Activated naive CD4-positive, alpha-beta T cell treated with anti-CD3 and anti-CD28 coated beads, Interleukin-2, amount 10 ng/mL, durations not matched to agents 7 days and 5 days (primary cell): ENCODE measurements around the gene TEAD4.
A peak's percentile ranks its signal among the peaks of the same experiment; 100 is the strongest.

ENCODE experiments used
- CTCF ChIA-PET: fragments of 350-600 bp; sonication (Branson Sonifier 250); formaldehyde crosslinking; loops from one replicate; lab custom pipeline; 2021; ENCODE audit warnings: antibody characterized with exemption; lab: Charles Lee
- DNase-seq: peaks from one replicate; pipeline ENCODE4 v3.0.0-alpha.2; 2020
- H3K27ac Mint-ChIP-seq: one replicate; pipeline ENCODE4 v1.8.0; 2021; ENCODE audit warnings: mild to moderate bottlenecking, moderate library complexity, mixed read lengths
- H3K27me3 Mint-ChIP-seq: one replicate; pipeline ENCODE4 v1.8.0; 2021; ENCODE audit warnings: mild to moderate bottlenecking, mixed read lengths
- H3K36me3 Mint-ChIP-seq: one replicate; pipeline ENCODE4 v1.8.0; 2021; ENCODE audit warnings: mixed read lengths
- H3K4me1 Mint-ChIP-seq: one replicate; pipeline ENCODE4 v1.8.0; 2021; ENCODE audit warnings: mixed read lengths
- H3K4me3 Mint-ChIP-seq: one replicate; pipeline ENCODE4 v1.8.0; 2021; ENCODE audit warnings: mild to moderate bottlenecking, moderate library complexity, mixed read lengths
- H3K9me3 Mint-ChIP-seq: one replicate; pipeline ENCODE4 v1.8.0; 2021; ENCODE audit warnings: mixed read lengths

The TEAD4 gene

DNA sequence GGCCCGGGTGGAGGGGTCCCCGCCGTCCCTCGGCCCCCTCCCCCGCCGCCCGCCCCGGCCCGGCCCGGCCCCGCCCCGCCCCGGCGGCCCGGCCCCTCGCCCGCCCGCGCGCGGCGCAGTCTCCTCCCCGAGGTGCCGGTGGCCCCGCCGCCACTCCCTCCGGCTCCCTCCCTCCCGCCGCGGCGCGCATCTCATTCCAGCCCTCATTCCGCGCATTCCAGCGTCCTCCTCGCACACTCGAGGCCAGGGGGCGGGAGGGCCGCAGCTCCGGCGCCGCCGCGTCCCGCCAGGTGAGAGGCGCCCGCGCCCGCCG lies at the start of gene TEAD4:
TSS of gene TEAD4 (plus strand) at position 206 of the 313 bp plus-strand sequence.
- peaks cover 78% of the 10 kb centered on the region for H3K27me3 Mint-ChIP-seq
- H3K9me3 Mint-ChIP-seq: no peaks in the 10 kb centered on the region
- CTCF ChIA-PET: interaction anchor here (1.0 to 1.4 kb wide), 2 partner anchors 15 to 83 kb away, joined by 3 read pairs; no protein-coding TSS in a partner anchor
- peak within 1 kb of the TSS; percentile 75 for H3K4me3 Mint-ChIP-seq
- peak; percentile 33 for DNase-seq
- H3K36me3 Mint-ChIP-seq: no peaks in the 10 kb centered on the region
- H3K27ac Mint-ChIP-seq: no peak within 1 kb of the TSS
- peaks cover 17% of the 10 kb centered on the region for H3K4me1 Mint-ChIP-seq

DNA sequence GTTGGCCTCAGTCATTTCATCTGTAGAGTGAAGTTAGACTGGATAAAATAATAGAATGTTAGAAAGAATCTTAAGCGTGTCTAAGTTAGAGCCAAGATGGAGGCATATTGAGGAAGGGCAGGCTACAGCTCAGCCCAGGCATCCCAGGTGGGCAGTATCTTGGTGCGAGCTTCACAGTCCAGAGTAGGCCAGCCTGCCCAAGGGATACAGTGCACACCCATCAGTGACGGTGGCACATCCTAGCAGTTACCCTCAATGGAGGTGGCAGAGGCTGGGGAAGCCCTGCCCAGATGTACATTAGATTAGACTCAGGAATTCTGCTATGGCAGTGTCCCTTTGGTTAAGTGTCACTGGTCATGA lies 47.0 kb upstream of the TEAD4 start:
- CTCF ChIA-PET: no interaction called here
- no peaks in the 10 kb centered on the region for H3K36me3 Mint-ChIP-seq
- no peaks in the 10 kb centered on the region for H3K4me1 Mint-ChIP-seq
- H3K4me3 Mint-ChIP-seq: no peak overlapping the region
- DNase-seq: no peak
- H3K27ac Mint-ChIP-seq: no peak overlapping the region
- no peaks in the 10 kb centered on the region for H3K9me3 Mint-ChIP-seq
- H3K27me3 Mint-ChIP-seq: no peaks in the 10 kb centered on the region

- CTCF ChIA-PET: no interaction called here
- no peak for DNase-seq
- H3K27me3 Mint-ChIP-seq: no peaks in the 10 kb centered on the region
- peaks cover 8% of the 10 kb centered on the region for H3K36me3 Mint-ChIP-seq
- no peak overlapping the region for H3K4me3 Mint-ChIP-seq
- H3K4me1 Mint-ChIP-seq: no peaks in the 10 kb centered on the region
- no peaks in the 10 kb centered on the region for H3K9me3 Mint-ChIP-seq
- H3K27ac Mint-ChIP-seq: no peak overlapping the region
Observed at GRCh38 chr12:2919249-2919648, 39.9 kb upstream of the TEAD4 start.

GRCh38 chr12:2922329-2922728 lies 36.9 kb upstream of the TEAD4 start:
- H3K36me3 Mint-ChIP-seq: peaks cover 10% of the 10 kb centered on the region
- no peaks in the 10 kb centered on the region for H3K9me3 Mint-ChIP-seq
- no peaks in the 10 kb centered on the region for H3K27me3 Mint-ChIP-seq
- CTCF ChIA-PET: no interaction called here
- no peak overlapping the region for H3K27ac Mint-ChIP-seq
- DNase-seq: no peak
- H3K4me1 Mint-ChIP-seq: no peaks in the 10 kb centered on the region
- H3K4me3 Mint-ChIP-seq: no peak overlapping the region

DNA sequence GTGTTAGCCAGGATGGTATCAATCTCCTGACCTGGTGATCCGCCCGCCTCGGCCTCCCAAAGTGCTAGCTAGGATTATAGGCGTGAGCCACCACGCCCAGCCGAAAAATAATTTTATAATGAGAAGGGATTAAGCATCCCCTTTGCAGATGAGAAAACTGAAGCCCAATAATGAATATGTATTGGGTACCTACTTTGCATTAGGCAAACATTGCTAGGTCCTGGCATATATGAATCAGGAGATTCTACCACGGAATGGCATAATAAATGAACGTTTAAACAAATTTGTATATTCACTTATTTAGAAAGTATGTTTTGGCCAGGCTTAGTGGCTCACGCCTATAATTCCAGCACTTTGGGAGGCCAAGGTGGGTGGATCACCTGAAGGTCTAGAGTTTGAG lies 36.1 kb upstream of the TEAD4 start:
- Mint-ChIP-seq H3K36me3 (peaks cover 10% of the 10 kb centered on the region), H3K4me1 (no peaks in the 10 kb centered on the region), H3K27me3 (no peaks in the 10 kb centered on the region), H3K4me3 (no peak overlapping the region), H3K9me3 (no peaks in the 10 kb centered on the region), H3K27ac (no peak overlapping the region)
- CTCF ChIA-PET: no interaction called here
- DNase-seq: no peak

GRCh38 chr12:2924019-2924418 lies 35.2 kb upstream of the TEAD4 start:
- Mint-ChIP-seq H3K36me3 (peaks cover 10% of the 10 kb centered on the region), H3K9me3 (no peaks in the 10 kb centered on the region), H3K4me1 (no peaks in the 10 kb centered on the region), H3K27me3 (no peaks in the 10 kb centered on the region), H3K27ac (no peak overlapping the region), H3K4me3 (no peak overlapping the region)
- no peak for DNase-seq
- CTCF ChIA-PET: interaction anchor here (0.6 to 0.7 kb wide), 2 partner anchors 20 to 24 kb away, joined by 3 to 4 read pairs; no protein-coding TSS in a partner anchor

DNA sequence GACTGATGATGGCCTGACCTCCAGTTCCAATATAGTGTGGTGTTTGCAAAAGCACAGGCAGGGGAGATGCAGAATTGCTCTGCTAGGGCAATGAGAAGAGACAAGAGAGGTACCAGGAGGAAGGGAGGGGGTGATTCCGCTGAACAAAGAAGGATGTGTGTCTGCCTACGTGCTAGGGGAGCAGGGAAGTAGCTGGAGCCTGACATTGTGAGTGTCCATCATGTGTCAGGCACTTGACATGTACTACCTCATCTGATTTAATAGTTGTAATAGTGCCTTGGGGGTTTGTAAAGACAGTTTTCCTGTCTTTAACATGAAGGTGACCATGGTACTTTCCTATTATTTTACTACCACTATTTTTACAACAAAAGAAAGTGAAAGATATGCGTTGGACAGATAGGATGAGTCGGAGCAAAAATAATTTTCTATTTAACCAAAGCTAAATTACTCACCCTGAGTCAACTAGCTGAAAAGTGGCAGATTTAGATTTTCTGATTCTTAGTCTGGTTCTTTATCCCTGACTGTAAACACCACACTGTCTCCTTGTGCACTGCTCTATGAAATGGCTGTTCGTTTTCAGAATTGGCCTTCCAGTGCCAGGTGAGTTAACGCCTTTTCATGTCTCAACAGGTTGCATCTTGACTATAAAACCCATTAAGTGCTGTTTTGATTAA lies 33.7 kb upstream of the TEAD4 start:
- H3K9me3 Mint-ChIP-seq: no peaks in the 10 kb centered on the region

GRCh38 chr12:2930865-2931264 lies 28.3 kb upstream of the TEAD4 start:
- Mint-ChIP-seq H3K4me1 (no peaks in the 10 kb centered on the region), H3K36me3 (peaks cover 8% of the 10 kb centered on the region), H3K4me3 (no peak overlapping the region), H3K9me3 (no peaks in the 10 kb centered on the region), H3K27me3 (no peaks in the 10 kb centered on the region), H3K27ac (no peak overlapping the region)
- CTCF ChIA-PET: no interaction called here
- no peak for DNase-seq

More for the DNA sequence above, 33.7 kb upstream of the TEAD4 start:
- no peak for DNase-seq
- no peak overlapping the region for H3K4me3 Mint-ChIP-seq
- CTCF ChIA-PET: interaction anchor here (0.6 kb wide), 1 partner anchor 133 kb away, joined by 4 read pairs; no protein-coding TSS in a partner anchor
- H3K4me1 Mint-ChIP-seq: no peaks in the 10 kb centered on the region
- no peak overlapping the region for H3K27ac Mint-ChIP-seq
- no peaks in the 10 kb centered on the region for H3K27me3 Mint-ChIP-seq
- peaks cover 12% of the 10 kb centered on the region for H3K36me3 Mint-ChIP-seq

DNA sequence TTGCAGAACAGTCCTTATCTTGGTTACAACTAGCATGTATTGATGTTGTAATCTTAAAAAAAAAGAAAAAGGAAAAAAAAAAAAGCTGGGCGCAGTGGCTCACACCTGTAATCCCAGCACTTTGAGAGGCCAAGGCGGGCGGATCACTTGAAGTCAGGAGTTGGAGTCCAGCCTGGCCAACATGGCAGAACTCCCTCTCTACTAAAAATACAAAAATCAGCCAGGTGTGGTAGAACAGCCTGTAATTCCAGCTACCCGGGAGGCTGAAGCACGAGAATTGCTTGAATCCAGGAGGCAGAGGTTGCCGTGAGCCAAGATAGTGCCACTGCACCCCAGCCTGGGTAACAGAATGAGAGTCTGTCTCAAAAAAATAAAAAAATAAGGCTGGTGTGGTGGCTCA lies 25.6 kb upstream of the TEAD4 start:
- no peaks in the 10 kb centered on the region for H3K9me3 Mint-ChIP-seq
- no peaks in the 10 kb centered on the region for H3K4me1 Mint-ChIP-seq
- no peak overlapping the region for H3K27ac Mint-ChIP-seq
- CTCF ChIA-PET: no interaction called here
- no peaks in the 10 kb centered on the region for H3K27me3 Mint-ChIP-seq
- no peak overlapping the region for H3K4me3 Mint-ChIP-seq
- H3K36me3 Mint-ChIP-seq: peaks cover 6% of the 10 kb centered on the region
- DNase-seq: no peak

DNA sequence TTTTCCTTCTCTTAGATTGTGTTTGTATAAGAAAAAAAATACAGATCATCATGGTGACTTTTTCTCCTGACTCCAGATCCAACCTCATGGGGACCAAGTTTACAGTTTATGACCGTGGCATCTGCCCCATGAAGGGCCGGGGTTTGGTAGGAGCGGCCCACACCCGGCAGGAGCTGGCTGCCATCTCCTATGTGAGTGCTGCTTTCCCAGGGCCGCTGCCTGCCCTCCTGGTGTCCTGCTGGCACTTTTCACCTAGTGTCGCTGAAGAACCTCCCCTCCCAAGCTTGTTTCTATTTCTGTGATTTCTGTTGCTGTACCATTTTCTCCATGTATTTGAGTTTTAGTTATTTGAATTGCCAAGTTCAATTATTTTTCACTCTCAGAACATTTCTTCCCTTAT lies 24.8 kb upstream of the TEAD4 start:
- DNase-seq: no peak
- H3K4me3 Mint-ChIP-seq: no peak overlapping the region
- no peaks in the 10 kb centered on the region for H3K4me1 Mint-ChIP-seq
- CTCF ChIA-PET: interaction anchor here (1.2 kb wide), 1 partner anchor 10 kb away, joined by 3 read pairs; no protein-coding TSS in a partner anchor
- peaks cover 6% of the 10 kb centered on the region for H3K36me3 Mint-ChIP-seq
- no peak overlapping the region for H3K27ac Mint-ChIP-seq
- no peaks in the 10 kb centered on the region for H3K27me3 Mint-ChIP-seq
- H3K9me3 Mint-ChIP-seq: no peaks in the 10 kb centered on the region

GRCh38 chr12:2936301-2936700 lies 22.9 kb upstream of the TEAD4 start:
- CTCF ChIA-PET: interaction anchor here (1.2 kb wide), 1 partner anchor 8 kb away, joined by 3 read pairs; no protein-coding TSS in a partner anchor
- DNase-seq: no peak
- H3K27me3 Mint-ChIP-seq: no peaks in the 10 kb centered on the region
- no peaks in the 10 kb centered on the region for H3K36me3 Mint-ChIP-seq
- H3K4me1 Mint-ChIP-seq: no peaks in the 10 kb centered on the region
- H3K4me3 Mint-ChIP-seq: no peak overlapping the region
- H3K9me3 Mint-ChIP-seq: no peaks in the 10 kb centered on the region
- no peak overlapping the region for H3K27ac Mint-ChIP-seq

DNA sequence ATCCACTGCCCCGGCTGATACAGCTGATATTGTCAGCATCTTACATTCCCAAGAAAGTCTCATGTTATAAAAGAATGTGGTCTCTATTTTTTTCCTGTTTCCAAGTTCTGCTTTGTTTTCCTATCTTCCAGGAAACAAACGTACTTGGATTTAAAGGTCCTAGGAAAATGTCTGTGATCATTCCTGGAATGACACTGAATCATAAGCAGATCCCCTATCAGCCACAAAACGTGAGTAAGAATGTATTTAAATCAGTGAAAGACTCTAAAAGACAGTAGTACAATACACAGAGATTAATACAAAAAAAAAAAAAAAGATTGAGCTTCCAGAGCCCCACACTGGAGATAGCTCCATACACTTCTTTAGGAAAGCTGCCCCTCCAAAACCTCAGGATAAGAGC lies 21.7 kb upstream of the TEAD4 start:
- Mint-ChIP-seq H3K4me3 (no peak overlapping the region), H3K36me3 (no peaks in the 10 kb centered on the region), H3K9me3 (no peaks in the 10 kb centered on the region), H3K4me1 (no peaks in the 10 kb centered on the region), H3K27ac (no peak overlapping the region), H3K27me3 (no peaks in the 10 kb centered on the region)
- DNase-seq: no peak
- CTCF ChIA-PET: no interaction called here

DNA sequence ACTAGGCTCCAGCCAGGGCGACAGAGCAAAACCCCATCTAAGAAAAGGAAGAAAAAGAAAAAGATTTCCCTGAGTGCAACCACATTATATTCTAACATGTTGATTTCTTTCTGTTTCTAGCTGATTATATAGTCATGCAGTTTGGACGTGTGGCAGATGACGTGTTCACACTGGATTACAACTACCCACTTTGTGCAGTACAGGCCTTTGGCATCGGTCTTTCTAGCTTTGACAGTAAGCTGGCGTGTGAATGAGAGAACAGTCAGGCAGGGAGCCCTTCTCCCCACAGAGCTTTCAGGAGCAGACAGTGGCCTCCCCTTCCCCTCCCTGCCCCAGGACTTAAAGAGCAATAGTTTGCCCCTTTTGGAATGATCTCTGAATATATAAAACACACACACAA lies 20.0 kb upstream of the TEAD4 start:
- Mint-ChIP-seq H3K4me3 (no peak overlapping the region), H3K27ac (no peak overlapping the region), H3K4me1 (no peaks in the 10 kb centered on the region), H3K9me3 (no peaks in the 10 kb centered on the region), H3K36me3 (no peaks in the 10 kb centered on the region), H3K27me3 (no peaks in the 10 kb centered on the region)
- DNase-seq: no peak
- CTCF ChIA-PET: interaction anchor here (0.5 to 1.2 kb wide), 2 partner anchors 84 to 332 kb away, joined by 3 to 4 read pairs; no protein-coding TSS in a partner anchor

DNA sequence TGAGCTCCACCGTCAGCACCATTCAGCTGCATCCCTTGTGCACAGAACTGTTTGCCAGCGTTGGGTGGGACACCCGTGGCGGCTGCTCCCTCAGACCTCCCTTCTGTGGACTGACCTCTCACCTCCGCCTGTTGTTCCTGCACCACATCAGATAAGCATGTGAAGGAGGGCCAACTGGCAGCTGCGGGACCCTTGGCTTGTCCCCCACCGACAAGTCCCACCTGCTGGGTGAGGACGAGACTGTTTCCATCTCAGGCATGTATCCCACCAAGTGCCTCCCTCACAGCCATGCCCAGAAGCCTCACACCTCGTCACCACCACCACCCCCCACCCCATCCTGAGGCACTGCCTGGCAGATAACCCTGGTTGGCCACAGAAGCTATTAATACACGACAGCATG lies 18.6 kb upstream of the TEAD4 start:
- Mint-ChIP-seq H3K27ac (no peak overlapping the region), H3K27me3 (no peaks in the 10 kb centered on the region), H3K36me3 (no peaks in the 10 kb centered on the region), H3K4me1 (peaks cover 4% of the 10 kb centered on the region), H3K9me3 (no peaks in the 10 kb centered on the region), H3K4me3 (no peak overlapping the region)
- no peak for DNase-seq
- CTCF ChIA-PET: no interaction called here

- Mint-ChIP-seq H3K27ac (no peak overlapping the region), H3K27me3 (no peaks in the 10 kb centered on the region), H3K9me3 (no peaks in the 10 kb centered on the region), H3K4me3 (no peak overlapping the region), H3K4me1 (peaks cover 4% of the 10 kb centered on the region), H3K36me3 (no peaks in the 10 kb centered on the region)
- DNase-seq: no peak
- CTCF ChIA-PET: no interaction called here
Observed at GRCh38 chr12:2941524-2941923, 17.7 kb upstream of the TEAD4 start.
